ENCODE measurements around the gene MLLT6. TPM values are rescaled to one million over a fixed set of nuclear protein-coding genes. Genes with fewer than 3 reads are reported as not detected.

The MLLT6 gene
- total and polyA plus RNA-seq, 9 donors, result 52.3 to 278 (median 170) TPM

DNA sequence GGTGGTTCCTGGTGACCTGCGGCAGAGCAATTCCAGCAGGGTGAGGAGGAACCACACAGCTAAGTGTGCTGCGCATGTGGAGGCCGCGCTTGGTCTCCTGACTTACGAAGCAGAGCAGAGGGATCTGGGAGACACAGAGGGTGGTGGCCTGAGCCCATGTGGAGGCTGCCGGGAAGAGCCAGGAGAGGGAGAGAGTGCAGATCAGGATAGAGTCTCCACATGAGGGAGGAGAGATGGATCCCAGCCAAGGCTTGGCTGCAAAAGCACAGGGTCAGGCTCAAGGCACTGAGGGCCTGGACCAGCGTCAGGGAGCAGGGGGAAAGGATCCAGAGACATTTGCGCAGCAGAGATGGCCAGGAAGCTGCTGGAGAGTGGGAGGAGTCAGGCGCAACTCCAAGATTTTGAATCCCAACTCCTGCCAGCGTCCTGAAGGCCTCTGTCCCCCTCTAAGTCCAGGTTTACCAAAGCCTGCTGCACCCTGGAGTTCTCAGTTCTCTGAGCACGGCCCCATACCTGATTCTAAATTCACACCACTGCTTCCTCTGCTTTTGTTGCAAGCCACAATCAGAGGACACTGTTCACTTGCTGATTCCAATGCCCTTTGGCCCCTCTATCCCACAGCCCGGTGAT lies 11.3 kb upstream of the MLLT6 start:
- Histone ChIP-seq H3K4me3 (no peak overlapping the region), H3K4me1 (ENCODE audit: insufficient read depth) (peaks cover 6% of the 10 kb centered on the region), H3K27me3 (no peaks in the 10 kb centered on the region), H3K9me3 (no peaks in the 10 kb centered on the region), H3K27ac (peak overlapping the region; percentile 36 to 83), H3K36me3 (no peaks in the 10 kb centered on the region)
- TF ChIP-seq POLR2A (IDR thresholded peaks at IDR 0.05), result peak; percentile 36
- TF ChIP-seq EP300 (IDR thresholded peaks at IDR 0.05), result no peak
- peak in 2 of 3 donors; percentile 5 to 10 for TF ChIP-seq CTCF (IDR thresholded peaks at IDR 0.05)
- DNase-seq, result peak; percentile 96 to 99 (median 98)
- intact Hi-C loops (cut with DNase I), result loop anchor here in 1 of 4 donors (5.0 kb wide), 1 partner anchor 38 kb away; the partner anchor contains the start of gene CISD3
- WGBS, 3 donors, result 5 to 7% (median 7%) methylated on average over 12 of the region's 12 CpGs

GRCh38 chr17:38697061-38697820 lies 7.8 kb upstream of the MLLT6 start:
- no peaks in the 10 kb centered on the region for H3K9me3 ChIP-seq
- H3K4me1 ChIP-seq (ENCODE audit: insufficient read depth), result peaks cover 13% of the 10 kb centered on the region
- intact Hi-C loops (cut with DNase I), result no loop called here
- H3K4me3 ChIP-seq, result no peak overlapping the region
- no peaks in the 10 kb centered on the region for H3K27me3 ChIP-seq
- WGBS, 3 donors, result 82 to 86% (median 83%) methylated on average over 4 of the region's 4 CpGs
- no peaks in the 10 kb centered on the region for H3K36me3 ChIP-seq
- DNase-seq, result no peak
- no peak overlapping the region for H3K27ac ChIP-seq
- TF ChIP-seq POLR2A (IDR thresholded peaks at IDR 0.05) (no peak), EP300 (IDR thresholded peaks at IDR 0.05) (no peak), CTCF (IDR thresholded peaks at IDR 0.05) (no peak)

- TF ChIP-seq CTCF (IDR thresholded peaks at IDR 0.05) (no peak), POLR2A (IDR thresholded peaks at IDR 0.05) (no peak), EP300 (IDR thresholded peaks at IDR 0.05) (no peak)
- Histone ChIP-seq H3K36me3 (no peaks in the 10 kb centered on the region), H3K4me3 (no peak overlapping the region), H3K9me3 (no peaks in the 10 kb centered on the region), H3K4me1 (ENCODE audit: insufficient read depth) (peaks cover 11% of the 10 kb centered on the region), H3K27ac (no peak overlapping the region), H3K27me3 (no peaks in the 10 kb centered on the region)
- intact Hi-C loops (cut with DNase I), result no loop called here
- WGBS, 3 donors, result 59 to 69% (median 64%) methylated on average over 5 of the region's 5 CpGs
- DNase-seq, result no peak
These were observed 6.3 kb upstream of the MLLT6 start for GRCh38 chr17:38698760-38699159.

DNA sequence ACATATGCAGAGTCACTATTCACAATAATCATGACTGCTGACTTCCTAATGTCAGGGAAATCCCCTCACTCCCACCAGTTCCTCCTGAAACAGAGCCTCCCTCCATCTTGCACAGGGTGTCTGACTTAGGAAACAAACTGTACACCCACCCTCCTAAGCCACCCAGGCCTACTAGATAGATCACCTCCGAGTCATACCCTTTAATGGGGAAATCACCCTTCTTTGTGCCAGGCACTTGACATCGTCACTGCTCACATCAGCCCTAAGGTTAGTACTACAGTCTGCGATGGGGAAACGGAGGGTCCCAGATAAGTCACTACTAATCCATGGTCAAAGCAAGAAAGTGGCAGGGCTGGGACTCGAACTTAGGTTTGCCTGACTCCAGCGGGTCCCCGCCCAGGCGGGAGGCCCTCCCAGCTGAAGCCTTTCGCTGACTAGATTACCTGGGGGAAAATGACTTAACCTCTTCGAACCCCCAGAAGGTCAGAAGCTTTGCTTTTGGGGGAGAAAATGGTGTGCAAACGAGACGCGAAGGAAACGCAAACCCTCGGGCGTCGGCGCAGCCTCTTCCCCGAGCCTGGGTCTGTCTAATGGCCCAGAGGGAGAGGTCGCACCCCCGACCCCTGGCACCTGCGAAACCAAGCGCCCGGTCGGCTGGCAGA lies 3.4 kb upstream of the MLLT6 start:
- no peaks in the 10 kb centered on the region for H3K9me3 ChIP-seq
- peaks cover 8% of the 10 kb centered on the region for H3K4me1 ChIP-seq (ENCODE audit: insufficient read depth)
- H3K27ac ChIP-seq, result peak overlapping the region; percentile 49 to 93
- no peak for TF ChIP-seq EP300 (IDR thresholded peaks at IDR 0.05)
- no peak for TF ChIP-seq POLR2A (IDR thresholded peaks at IDR 0.05)
- no peak for TF ChIP-seq CTCF (IDR thresholded peaks at IDR 0.05)
- H3K36me3 ChIP-seq, result no peaks in the 10 kb centered on the region
- WGBS, 3 donors, result 4 to 7% (median 5%) methylated on average over 21 to 25 of the region's 25 CpGs
- peak in 2 of 5 donors; percentile 50 to 56 for DNase-seq
- peak overlapping the region; percentile 86 for H3K4me3 ChIP-seq
- no peaks in the 10 kb centered on the region for H3K27me3 ChIP-seq
- intact Hi-C loops (cut with DNase I), result loop anchor here in 2 of 4 donors (2.0 to 5.0 kb wide), 2 partner anchors 21 to 51 kb away; partner anchors contain the start of gene PSMB3 (in 1 of the 2)

Measured in ovary (tissue), 9 donors.